ENCODE data around the gene RNPEPL1. TPM values are rescaled to one million over a fixed set of nuclear protein-coding genes. Genes with fewer than 3 reads are reported as not detected.

RNPEPL1 gene
- total RNA-seq, 1 experiment from 2014 or later, result 8.4 TPM

- H3K27me3 ChIP-seq, result no peaks in the 10 kb centered on the region
- no peaks in the 10 kb centered on the region for H3K9me3 ChIP-seq (replicated peaks)
- H3K4me1 ChIP-seq, result no peaks in the 10 kb centered on the region
- no peaks in the 10 kb centered on the region for H3K36me3 ChIP-seq
- no peak for DNase-seq
- H3K4me3 ChIP-seq, result no peak overlapping the region
- no peak overlapping the region for H3K27ac ChIP-seq
These were observed 7.0 kb downstream of the RNPEPL1 start for GRCh38 chr2:240575101-240575965.

- Histone ChIP-seq H3K4me3 (no peak overlapping the region), H3K36me3 (no peaks in the 10 kb centered on the region), H3K27me3 (no peaks in the 10 kb centered on the region), H3K4me1 (no peaks in the 10 kb centered on the region), H3K9me3 (replicated peaks) (no peaks in the 10 kb centered on the region), H3K27ac (no peak overlapping the region)
- DNase-seq, result no peak
These were observed 7.8 kb downstream of the RNPEPL1 start for GRCh38 chr2:240576036-240576435.

- no peak overlapping the region for H3K27ac ChIP-seq
- H3K4me1 ChIP-seq, result no peaks in the 10 kb centered on the region
- peaks cover 3% of the 10 kb centered on the region; the same call in 1 of the 2 replicates for H3K9me3 ChIP-seq (replicated peaks)
- no peaks in the 10 kb centered on the region for H3K27me3 ChIP-seq
- H3K4me3 ChIP-seq, result no peak overlapping the region
- no peaks in the 10 kb centered on the region for H3K36me3 ChIP-seq
- DNase-seq, result no peak
These were observed 8.3 kb downstream of the RNPEPL1 start for GRCh38 chr2:240576436-240577205.

- Histone ChIP-seq H3K4me3 (no peak overlapping the region), H3K27me3 (no peaks in the 10 kb centered on the region), H3K27ac (no peak overlapping the region), H3K9me3 (replicated peaks) (peaks cover 3% of the 10 kb centered on the region; the same call in 1 of the 2 replicates), H3K4me1 (no peaks in the 10 kb centered on the region), H3K36me3 (no peaks in the 10 kb centered on the region; the same call in 1 of the 2 replicates)
- DNase-seq, result no peak
These were observed 9.2 kb downstream of the RNPEPL1 start for GRCh38 chr2:240577281-240578109.

- Histone ChIP-seq H3K4me1 (no peaks in the 10 kb centered on the region), H3K4me3 (no peak overlapping the region), H3K9me3 (replicated peaks) (peaks cover 3% of the 10 kb centered on the region; the same call in 1 of the 2 replicates), H3K36me3 (no peaks in the 10 kb centered on the region; the same call in 1 of the 2 replicates), H3K27me3 (no peaks in the 10 kb centered on the region), H3K27ac (no peak overlapping the region)
- no peak for DNase-seq
These were observed 9.8 kb downstream of the RNPEPL1 start for GRCh38 chr2:240578110-240578450.

- Histone ChIP-seq H3K36me3 (no peaks in the 10 kb centered on the region; the same call in 1 of the 2 replicates), H3K27me3 (no peaks in the 10 kb centered on the region), H3K9me3 (replicated peaks) (peaks cover 3% of the 10 kb centered on the region; the same call in 1 of the 2 replicates), H3K27ac (no peak overlapping the region), H3K4me1 (no peaks in the 10 kb centered on the region), H3K4me3 (no peak overlapping the region)
- DNase-seq, result no peak
These were observed 10.2 kb downstream of the RNPEPL1 start for GRCh38 chr2:240578488-240578887.

GRCh38 chr2:240579071-240579762 lies 10.9 kb downstream of the RNPEPL1 start:
- Histone ChIP-seq H3K36me3 (no peaks in the 10 kb centered on the region; the same call in 1 of the 2 replicates), H3K4me1 (no peaks in the 10 kb centered on the region), H3K27me3 (no peaks in the 10 kb centered on the region), H3K4me3 (no peak overlapping the region), H3K27ac (no peak overlapping the region), H3K9me3 (replicated peaks) (peaks cover 3% of the 10 kb centered on the region; the same call in 1 of the 2 replicates)
- no peak for DNase-seq

GRCh38 chr2:240579771-240580614 lies 11.7 kb downstream of the RNPEPL1 start:
- H3K27ac ChIP-seq, result no peak overlapping the region
- DNase-seq, result no peak
- no peaks in the 10 kb centered on the region; the same call in 1 of the 2 replicates for H3K36me3 ChIP-seq

GRCh38 chr2:240581811-240582210 lies 13.5 kb downstream of the RNPEPL1 start:
- Histone ChIP-seq H3K4me1 (peaks cover 9% of the 10 kb centered on the region), H3K27ac (no peak overlapping the region), H3K36me3 (no peaks in the 10 kb centered on the region; the same call in 1 of the 2 replicates), H3K9me3 (replicated peaks) (peaks cover 3% of the 10 kb centered on the region; the same call in 1 of the 2 replicates), H3K4me3 (no peak overlapping the region), H3K27me3 (no peaks in the 10 kb centered on the region)
- DNase-seq, result no peak

More at GRCh38 chr2:240579771-240580614, 11.7 kb downstream of the RNPEPL1 start:
- H3K9me3 ChIP-seq (replicated peaks), result peaks cover 3% of the 10 kb centered on the region; the same call in 1 of the 2 replicates
- peaks cover 4% of the 10 kb centered on the region for H3K4me1 ChIP-seq
- no peak overlapping the region for H3K4me3 ChIP-seq
- H3K27me3 ChIP-seq, result no peaks in the 10 kb centered on the region

GRCh38 chr2:240582781-240583180 lies 14.5 kb downstream of the RNPEPL1 start:
- no peak for DNase-seq
- H3K4me3 ChIP-seq, result no peak overlapping the region
- H3K36me3 ChIP-seq, result no peaks in the 10 kb centered on the region; the same call in 1 of the 2 replicates
- peaks cover 3% of the 10 kb centered on the region; the same call in 1 of the 2 replicates for H3K9me3 ChIP-seq (replicated peaks)
- H3K4me1 ChIP-seq, result peaks cover 9% of the 10 kb centered on the region
- no peak overlapping the region for H3K27ac ChIP-seq
- H3K27me3 ChIP-seq, result no peaks in the 10 kb centered on the region

- Histone ChIP-seq H3K4me3 (no peak overlapping the region), H3K27me3 (no peaks in the 10 kb centered on the region), H3K4me1 (peaks cover 9% of the 10 kb centered on the region), H3K9me3 (replicated peaks) (peaks cover 3% of the 10 kb centered on the region; the same call in 1 of the 2 replicates), H3K27ac (no peak overlapping the region), H3K36me3 (no peaks in the 10 kb centered on the region; the same call in 1 of the 2 replicates)
- no peak for DNase-seq
These were observed 15.5 kb downstream of the RNPEPL1 start for GRCh38 chr2:240583774-240584173.

- peak; percentile 72 to 84 for DNase-seq
- peaks cover 3% of the 10 kb centered on the region; the same call in 1 of the 2 replicates for H3K9me3 ChIP-seq (replicated peaks)
- H3K4me1 ChIP-seq, result peaks cover 9% of the 10 kb centered on the region
- H3K4me3 ChIP-seq, result no peak overlapping the region
- no peaks in the 10 kb centered on the region; the same call in 1 of the 2 replicates for H3K36me3 ChIP-seq
- H3K27ac ChIP-seq, result no peak overlapping the region
- H3K27me3 ChIP-seq, result no peaks in the 10 kb centered on the region
These were observed 16.3 kb downstream of the RNPEPL1 start for GRCh38 chr2:240584486-240585031.

GRCh38 chr2:240585101-240585500 lies 16.8 kb downstream of the RNPEPL1 start:
- Histone ChIP-seq H3K9me3 (replicated peaks) (peaks cover 3% of the 10 kb centered on the region; the same call in 1 of the 2 replicates), H3K27ac (no peak overlapping the region), H3K4me1 (peaks cover 9% of the 10 kb centered on the region), H3K27me3 (no peaks in the 10 kb centered on the region), H3K36me3 (no peaks in the 10 kb centered on the region; the same call in 1 of the 2 replicates), H3K4me3 (peak overlapping the region; percentile 84)
- DNase-seq, result no peak

All from SJCRH30 (cell line).